Left ventricle myocardium inferior (tissue), 1 donor: ENCODE results near the gene CYREN. TPM values are rescaled to one million over a fixed set of nuclear protein-coding genes. Genes with fewer than 3 reads are reported as not detected.

Experiments
- DNase-seq: peaks from one replicate; pipeline ENCODE4 v3.0.0-alpha.2; 2020
- H3K27ac ChIP-seq: fragments of 200-600 bp; replicated peaks from 2 replicates; pipeline ENCODE4 v1.8.0; 2021
- H3K27me3 ChIP-seq: fragments of 200-600 bp; 2 replicates; pipeline ENCODE4 v1.8.0; 2021; ENCODE audit warnings: low read depth
- H3K36me3 ChIP-seq: fragments of 200-600 bp; 2 replicates; pipeline ENCODE4 v1.8.0; 2021
- H3K4me1 ChIP-seq: fragments of 200-600 bp; 2 replicates; pipeline ENCODE4 v1.8.0; 2021
- H3K4me3 ChIP-seq: fragments of 200-600 bp; 2 replicates; pipeline ENCODE4 v1.8.0; 2021; ENCODE audit warnings: mild to moderate bottlenecking, moderate library complexity
- H3K9me3 ChIP-seq: fragments of 200-600 bp; replicated peaks from 2 replicates; pipeline ENCODE4 v1.8.0; 2021
- intact Hi-C: fragments of 100-400 bp; cut with micrococcal nuclease; formaldehyde crosslinking; loops from one replicate; pipeline ENCODE4 v1.11.0; 2022
- total RNA-seq: library from RNA; stranded (reverse); fragmentation: NEBNext Ultra II Directional; extraction: Animal tissue kit (Norgen Biotek cat#: 25700); gene quantifications from one replicate; pipeline ENCODE4 v1.2.1, GENCODE V29; 2021
- TF ChIP-seq, protein P1 (sequence below): fragments of 200-600 bp; IDR thresholded peaks from 2 replicates; pipeline ENCODE4 v1.8.0; 2021; ENCODE audit warnings: antibody characterized with exemption, mild to moderate bottlenecking, borderline replicate concordance
- donor health status: DM: no; HTN: yes; CAD: no; lungs with severe emphysema.

CYREN gene
- total RNA-seq, 1 donor from 2014 or later = 29.8 TPM

DNA sequence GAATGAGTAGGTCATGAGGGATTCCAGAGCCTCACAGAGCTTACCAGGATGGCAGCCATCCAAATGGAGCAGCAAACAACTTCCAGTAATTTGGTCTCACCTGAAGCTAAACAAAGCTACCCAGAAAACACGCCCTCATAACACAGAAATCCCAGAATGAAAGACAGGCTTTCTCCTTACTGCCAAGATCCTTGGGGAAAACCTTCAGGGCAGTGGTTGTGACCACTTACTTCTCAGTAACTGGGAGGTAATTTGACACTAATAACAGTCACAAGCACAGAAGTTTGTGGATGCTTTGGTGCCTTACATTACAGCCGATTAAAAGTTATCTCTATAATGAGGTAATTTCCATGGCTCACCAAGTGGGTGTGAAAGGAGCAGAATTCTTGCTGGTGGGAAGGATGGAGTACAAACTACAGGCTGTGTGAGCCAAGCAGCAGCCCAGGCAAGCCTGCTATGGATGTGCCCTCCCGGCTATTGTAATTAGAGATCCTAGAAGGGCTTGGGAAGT lies 30.4 kb upstream of the CYREN start:
- Histone ChIP-seq H3K27me3 (no peaks in the 10 kb centered on the region), H3K27ac (no peak overlapping the region), H3K4me3 (no peak overlapping the region), H3K36me3 (peaks cover 81% of the 10 kb centered on the region), H3K4me1 (peaks cover 20% of the 10 kb centered on the region), H3K9me3 (no peaks in the 10 kb centered on the region)
- TF ChIP-seq, protein P1, sequence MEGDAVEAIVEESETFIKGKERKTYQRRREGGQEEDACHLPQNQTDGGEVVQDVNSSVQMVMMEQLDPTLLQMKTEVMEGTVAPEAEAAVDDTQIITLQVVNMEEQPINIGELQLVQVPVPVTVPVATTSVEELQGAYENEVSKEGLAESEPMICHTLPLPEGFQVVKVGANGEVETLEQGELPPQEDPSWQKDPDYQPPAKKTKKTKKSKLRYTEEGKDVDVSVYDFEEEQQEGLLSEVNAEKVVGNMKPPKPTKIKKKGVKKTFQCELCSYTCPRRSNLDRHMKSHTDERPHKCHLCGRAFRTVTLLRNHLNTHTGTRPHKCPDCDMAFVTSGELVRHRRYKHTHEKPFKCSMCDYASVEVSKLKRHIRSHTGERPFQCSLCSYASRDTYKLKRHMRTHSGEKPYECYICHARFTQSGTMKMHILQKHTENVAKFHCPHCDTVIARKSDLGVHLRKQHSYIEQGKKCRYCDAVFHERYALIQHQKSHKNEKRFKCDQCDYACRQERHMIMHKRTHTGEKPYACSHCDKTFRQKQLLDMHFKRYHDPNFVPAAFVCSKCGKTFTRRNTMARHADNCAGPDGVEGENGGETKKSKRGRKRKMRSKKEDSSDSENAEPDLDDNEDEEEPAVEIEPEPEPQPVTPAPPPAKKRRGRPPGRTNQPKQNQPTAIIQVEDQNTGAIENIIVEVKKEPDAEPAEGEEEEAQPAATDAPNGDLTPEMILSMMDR = no peak
- no peak for DNase-seq
- intact Hi-C loops = no loop called here

- DNase-seq = no peak
- H3K36me3 ChIP-seq = peaks cover 81% of the 10 kb centered on the region
- intact Hi-C loops = no loop called here
- peaks cover 20% of the 10 kb centered on the region for H3K4me1 ChIP-seq
- no peak overlapping the region for H3K4me3 ChIP-seq
- H3K27ac ChIP-seq = no peak overlapping the region
- TF ChIP-seq, protein P1 = no peak
- no peaks in the 10 kb centered on the region for H3K9me3 ChIP-seq
- H3K27me3 ChIP-seq = no peaks in the 10 kb centered on the region
Measured at GRCh38 chr7:135199439-135199838, 28.9 kb upstream of the CYREN start.

- intact Hi-C loops = no loop called here
- Histone ChIP-seq H3K4me1 (peaks cover 20% of the 10 kb centered on the region), H3K36me3 (peaks cover 78% of the 10 kb centered on the region)
Measured at GRCh38 chr7:135197906-135198655, 27.6 kb upstream of the CYREN start.

GRCh38 chr7:135197343-135197742 lies 26.8 kb upstream of the CYREN start:
- Histone ChIP-seq H3K27ac (no peak overlapping the region), H3K27me3 (no peaks in the 10 kb centered on the region), H3K9me3 (no peaks in the 10 kb centered on the region), H3K36me3 (peaks cover 78% of the 10 kb centered on the region), H3K4me1 (peaks cover 14% of the 10 kb centered on the region), H3K4me3 (no peak overlapping the region)
- DNase-seq = no peak
- intact Hi-C loops = no loop called here
- TF ChIP-seq, protein P1 = no peak

More at GRCh38 chr7:135197906-135198655, 27.6 kb upstream of the CYREN start:
- Histone ChIP-seq H3K27me3 (no peaks in the 10 kb centered on the region), H3K4me3 (no peak overlapping the region), H3K27ac (no peak overlapping the region), H3K9me3 (no peaks in the 10 kb centered on the region)
- TF ChIP-seq, protein P1 = no peak
- DNase-seq = no peak

- Histone ChIP-seq H3K4me1 (peaks cover 8% of the 10 kb centered on the region), H3K9me3 (no peaks in the 10 kb centered on the region), H3K36me3 (peaks cover 81% of the 10 kb centered on the region), H3K27ac (no peak overlapping the region), H3K4me3 (no peak overlapping the region), H3K27me3 (no peaks in the 10 kb centered on the region)
- TF ChIP-seq, protein P1 = no peak
- intact Hi-C loops = no loop called here
- DNase-seq = no peak
Measured at GRCh38 chr7:135195968-135196629, 25.6 kb upstream of the CYREN start.
